ENCODE measurements around the gene DAGLB.
A peak's percentile ranks its signal among the peaks of the same experiment; 100 is the strongest.
"Not testable (repeated sequence)": the region's sequence is repeated elsewhere in the genome, so short reads cannot be mapped to it uniquely, and the experiment has no call there.

DAGLB gene

DNA sequence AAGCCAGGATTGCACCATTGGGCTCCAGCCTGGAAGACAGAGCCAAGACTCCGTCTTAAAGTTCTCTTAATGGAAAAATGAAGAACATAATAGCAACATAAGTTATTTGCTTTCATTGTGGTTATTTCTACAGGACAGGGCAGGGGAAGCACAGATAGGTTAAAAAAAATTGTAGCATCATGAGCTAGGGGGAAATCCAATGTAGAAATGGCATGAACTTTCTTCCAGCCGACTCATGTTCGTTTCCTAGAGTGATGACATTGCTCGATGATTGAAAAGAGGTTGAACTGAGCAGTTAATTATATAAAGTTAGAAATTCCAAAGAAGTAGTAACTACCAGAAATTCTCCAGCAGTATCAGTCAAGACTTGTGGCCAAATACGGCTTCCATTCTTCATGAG, 64.9 kb downstream of the DAGLB start:
- Mint-ChIP-seq H3K4me1 (peaks cover 71% of the 10 kb centered on the region), H3K4me3 (peak overlapping the region; percentile 26), H3K36me3 (peaks cover 12% of the 10 kb centered on the region), H3K9me3 (no peaks in the 10 kb centered on the region), H3K27ac (peak overlapping the region; percentile 77), H3K27me3 (no peaks in the 10 kb centered on the region)

DNA sequence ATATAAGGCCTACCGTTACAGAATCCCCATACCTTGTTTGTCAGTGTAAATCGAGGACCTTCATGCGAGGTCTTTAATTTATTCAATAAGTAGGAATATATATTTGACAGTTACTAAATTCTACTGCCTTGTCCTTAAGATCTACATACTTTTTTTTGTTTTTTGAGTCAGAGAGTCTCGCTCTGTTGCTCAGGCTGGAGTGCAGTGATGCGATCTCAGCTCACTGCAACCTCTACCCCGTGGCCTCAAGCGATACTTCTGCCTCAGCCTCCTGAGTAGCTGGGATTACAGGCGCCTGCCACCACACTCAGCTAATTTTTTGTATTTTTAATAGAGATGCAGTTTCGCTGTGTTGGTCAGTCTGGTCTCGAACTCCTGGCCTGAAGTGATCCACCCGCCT, 65.9 kb downstream of the DAGLB start:
- not testable (repeated sequence) for H3K27me3 Mint-ChIP-seq, H3K9me3 Mint-ChIP-seq
- peaks cover 76% of the 10 kb centered on the region for H3K4me1 Mint-ChIP-seq
- H3K36me3 Mint-ChIP-seq, result peaks cover 10% of the 10 kb centered on the region
- H3K27ac Mint-ChIP-seq, result peak overlapping the region; percentile 55
- H3K4me3 Mint-ChIP-seq, result peak overlapping the region; percentile 26

DNA sequence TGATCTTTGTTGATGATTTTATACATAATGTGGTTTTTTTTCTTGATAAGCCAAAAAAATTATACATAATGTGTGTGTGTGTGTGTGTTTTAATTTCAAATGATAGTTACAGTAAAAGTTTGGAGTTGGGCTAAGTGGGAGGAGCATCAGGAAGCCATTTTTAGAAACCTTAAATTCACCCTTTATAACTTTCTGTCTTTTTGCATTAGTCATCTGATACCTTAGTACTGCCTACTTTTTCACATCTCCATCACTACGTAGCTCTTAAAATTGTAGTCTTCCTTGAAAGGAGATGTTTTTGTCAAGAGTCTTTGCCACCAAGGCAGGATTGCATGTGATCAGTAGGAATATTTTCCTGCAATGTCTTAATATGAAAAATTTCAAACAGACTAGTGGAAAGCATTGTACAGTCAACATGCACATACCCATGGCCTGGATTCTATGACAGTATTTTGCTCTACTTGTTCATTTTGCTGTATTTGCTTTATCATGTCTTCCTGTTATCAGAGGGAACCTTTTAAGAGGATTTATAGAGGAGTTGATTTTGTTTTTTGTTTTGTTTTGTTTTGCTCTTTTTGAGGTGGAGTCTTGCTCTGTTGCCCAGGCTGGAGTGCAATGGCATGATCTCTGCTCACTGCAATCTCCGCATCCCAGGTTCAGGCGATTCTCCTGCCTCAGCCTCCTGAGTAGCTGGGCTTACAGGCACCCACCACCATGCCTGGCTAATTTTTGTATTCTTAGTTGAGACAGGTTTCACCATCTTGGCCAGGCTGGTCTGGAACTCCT, 67.3 kb downstream of the DAGLB start:
- H3K27ac Mint-ChIP-seq, result peak overlapping the region; percentile 60
- H3K9me3 Mint-ChIP-seq, result no peaks in the 10 kb centered on the region
- peaks cover 10% of the 10 kb centered on the region for H3K36me3 Mint-ChIP-seq
- peaks cover 74% of the 10 kb centered on the region for H3K4me1 Mint-ChIP-seq
- H3K27me3 Mint-ChIP-seq, result no peaks in the 10 kb centered on the region
- H3K4me3 Mint-ChIP-seq, result peak overlapping the region; percentile 60

DNA sequence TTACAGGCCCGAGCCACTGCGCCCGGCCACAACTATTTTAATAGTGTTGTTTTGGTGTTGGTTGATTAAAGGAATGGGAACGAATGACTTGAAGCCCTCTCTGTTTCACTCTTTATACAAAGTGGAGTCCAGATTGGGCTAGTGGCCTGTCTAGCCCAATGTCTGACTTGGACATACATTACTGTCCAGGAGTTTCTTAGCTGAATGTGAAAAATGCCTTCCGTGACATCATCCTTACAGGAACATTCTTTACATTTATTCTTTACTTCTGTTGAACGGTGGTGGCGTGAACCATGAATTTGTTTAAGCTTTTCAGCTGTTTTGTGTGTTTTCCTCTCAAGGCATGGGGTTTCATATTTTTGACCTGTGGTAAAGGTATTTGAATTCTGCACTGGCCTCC, 67.9 kb downstream of the DAGLB start:
- Mint-ChIP-seq H3K27me3 (no peaks in the 10 kb centered on the region), H3K4me1 (peaks cover 70% of the 10 kb centered on the region), H3K36me3 (peaks cover 10% of the 10 kb centered on the region), H3K9me3 (no peaks in the 10 kb centered on the region), H3K4me3 (peak overlapping the region; percentile 60), H3K27ac (peak overlapping the region; percentile 60)

DNA sequence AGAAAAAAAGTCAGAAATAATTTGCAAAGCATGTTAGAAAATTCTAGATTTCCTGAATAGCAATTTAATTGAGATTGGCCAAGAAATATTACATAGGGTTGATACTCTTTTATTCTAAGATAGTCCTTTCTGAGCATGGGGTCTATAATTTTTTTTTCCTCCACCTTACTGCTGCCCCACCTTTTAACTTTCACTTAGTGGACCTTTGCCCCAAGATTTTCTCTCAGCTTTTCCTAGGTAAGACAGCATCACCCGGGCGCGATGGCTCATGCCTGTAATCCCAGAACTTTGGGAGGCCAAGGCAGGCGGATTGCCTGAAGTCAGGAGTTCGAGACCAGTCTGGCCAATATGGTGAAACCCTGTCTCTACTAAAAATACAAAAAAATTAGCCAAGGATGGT, 69.2 kb downstream of the DAGLB start:
- H3K4me3 Mint-ChIP-seq, H3K27me3 Mint-ChIP-seq, H3K9me3 Mint-ChIP-seq, H3K27ac Mint-ChIP-seq: not testable (repeated sequence)
- Mint-ChIP-seq H3K4me1 (peaks cover 66% of the 10 kb centered on the region), H3K36me3 (peaks cover 10% of the 10 kb centered on the region)

DNA sequence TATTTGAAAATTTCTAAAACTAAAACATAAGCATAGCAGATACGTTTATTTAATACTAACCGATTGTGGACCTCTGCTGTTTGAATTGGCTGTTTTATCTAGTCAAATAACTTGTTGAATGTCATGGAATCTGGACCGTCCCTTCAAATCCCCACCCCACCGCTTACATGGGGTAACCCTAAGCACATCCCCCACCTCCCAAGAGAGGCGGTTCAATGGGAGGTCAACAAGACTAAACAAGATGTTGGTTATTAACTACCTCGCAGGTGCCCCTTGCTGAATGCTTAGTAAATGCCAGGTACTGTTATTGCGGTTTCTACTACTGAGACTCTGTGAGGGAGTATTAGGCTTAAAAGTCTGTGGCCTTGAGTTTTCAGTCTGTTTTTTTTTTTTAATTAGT, 70.9 kb downstream of the DAGLB start:
- peak overlapping the region; percentile 52 for H3K4me3 Mint-ChIP-seq
- H3K27ac Mint-ChIP-seq, result no peak overlapping the region
- H3K9me3 Mint-ChIP-seq, result no peaks in the 10 kb centered on the region
- H3K36me3 Mint-ChIP-seq, result peaks cover 9% of the 10 kb centered on the region
- peaks cover 49% of the 10 kb centered on the region for H3K4me1 Mint-ChIP-seq
- H3K27me3 Mint-ChIP-seq, result no peaks in the 10 kb centered on the region

DNA sequence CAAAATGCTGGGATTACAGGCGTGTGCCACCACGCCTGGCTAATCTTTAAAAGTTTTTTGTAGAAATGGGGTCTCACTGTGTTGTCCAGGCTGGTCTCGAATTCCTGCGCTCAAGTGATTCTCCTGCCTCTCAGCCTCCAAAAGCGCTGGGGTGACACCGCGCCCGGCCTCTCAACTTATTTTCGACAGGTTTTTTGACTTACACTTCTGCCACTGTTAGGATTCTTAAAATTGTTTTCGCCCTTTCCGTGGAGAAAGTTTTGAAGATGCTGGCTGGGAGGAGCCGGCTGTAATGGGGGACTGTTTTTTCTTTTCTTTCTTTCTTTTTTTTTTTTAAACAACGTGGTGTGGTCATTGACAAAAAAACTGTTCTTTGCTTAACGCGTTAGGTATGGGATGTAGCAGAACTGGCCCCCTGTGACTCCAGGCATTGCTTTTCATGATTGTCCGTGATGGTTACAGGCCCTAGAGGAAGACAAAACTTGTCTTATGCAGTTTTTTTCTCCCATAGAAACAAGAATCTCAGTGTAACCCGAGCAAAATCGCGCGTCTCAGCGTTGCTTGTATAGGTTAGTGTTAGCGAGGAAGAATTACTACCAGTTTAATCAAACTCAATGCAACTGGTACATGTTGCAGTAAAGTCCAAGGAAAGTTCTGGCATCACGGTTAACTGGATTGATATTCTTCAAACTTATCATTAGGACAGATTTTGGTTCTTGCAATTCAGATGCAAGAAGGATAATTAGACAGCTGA, 72.2 kb downstream of the DAGLB start:
- H3K4me3 Mint-ChIP-seq, result peak overlapping the region; percentile 89

DNA sequence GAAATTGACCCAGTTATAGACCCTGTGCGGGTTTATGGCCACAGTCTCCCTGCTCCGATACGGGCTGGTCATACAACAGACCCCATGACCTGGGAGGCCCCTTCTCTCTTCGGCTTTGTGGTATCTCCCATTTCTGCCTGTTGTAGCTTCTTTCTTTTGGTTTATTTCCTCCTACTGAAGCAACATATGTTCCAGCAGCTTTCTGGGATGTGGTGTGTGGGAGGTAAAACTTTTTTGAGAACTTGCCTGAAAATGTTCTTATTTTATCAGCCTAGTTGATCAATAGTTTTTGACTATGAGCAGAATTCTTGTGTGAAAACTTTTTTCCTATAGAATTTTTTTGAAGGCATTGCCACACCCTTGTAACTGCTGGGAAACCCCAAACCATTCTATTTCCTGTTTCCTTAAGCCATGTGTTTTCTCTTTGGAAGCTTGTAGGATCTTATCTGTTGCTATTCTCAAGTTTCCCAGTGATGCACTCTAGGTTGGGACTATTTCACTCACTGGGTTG, 80.0 kb downstream of the DAGLB start:
- Mint-ChIP-seq H3K27ac (no peak overlapping the region), H3K36me3 (no peaks in the 10 kb centered on the region), H3K9me3 (no peaks in the 10 kb centered on the region), H3K27me3 (no peaks in the 10 kb centered on the region), H3K4me1 (no peaks in the 10 kb centered on the region), H3K4me3 (no peak overlapping the region)

More for the DNA sequence above, 72.2 kb downstream of the DAGLB start:
- Mint-ChIP-seq H3K4me1 (peaks cover 36% of the 10 kb centered on the region), H3K36me3 (peaks cover 6% of the 10 kb centered on the region), H3K27me3 (no peaks in the 10 kb centered on the region), H3K27ac (peak overlapping the region; percentile 85), H3K9me3 (no peaks in the 10 kb centered on the region)

DNA sequence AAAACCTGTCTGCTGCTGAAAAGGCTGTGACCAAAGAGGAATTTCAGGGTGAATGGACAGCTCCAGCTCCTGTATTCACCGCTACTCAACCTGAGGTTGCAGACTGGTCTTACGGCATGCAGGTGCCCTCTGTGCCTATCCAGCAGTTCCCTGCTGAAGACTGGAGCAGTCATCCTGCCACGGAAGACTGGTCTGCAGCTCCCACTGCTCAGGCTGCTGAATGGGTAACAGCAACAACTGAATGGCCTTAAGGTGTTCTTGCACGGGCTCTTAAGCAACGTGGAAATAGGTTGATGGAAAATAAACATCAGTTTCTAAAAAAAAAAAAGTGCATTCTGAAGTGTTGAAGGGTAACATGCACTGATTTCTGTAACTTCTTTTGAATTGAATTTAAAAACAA, 82.3 kb downstream of the DAGLB start:
- Mint-ChIP-seq H3K4me1 (no peaks in the 10 kb centered on the region), H3K27ac (no peak overlapping the region), H3K27me3 (no peaks in the 10 kb centered on the region), H3K9me3 (no peaks in the 10 kb centered on the region), H3K4me3 (no peak overlapping the region), H3K36me3 (no peaks in the 10 kb centered on the region)

DNA sequence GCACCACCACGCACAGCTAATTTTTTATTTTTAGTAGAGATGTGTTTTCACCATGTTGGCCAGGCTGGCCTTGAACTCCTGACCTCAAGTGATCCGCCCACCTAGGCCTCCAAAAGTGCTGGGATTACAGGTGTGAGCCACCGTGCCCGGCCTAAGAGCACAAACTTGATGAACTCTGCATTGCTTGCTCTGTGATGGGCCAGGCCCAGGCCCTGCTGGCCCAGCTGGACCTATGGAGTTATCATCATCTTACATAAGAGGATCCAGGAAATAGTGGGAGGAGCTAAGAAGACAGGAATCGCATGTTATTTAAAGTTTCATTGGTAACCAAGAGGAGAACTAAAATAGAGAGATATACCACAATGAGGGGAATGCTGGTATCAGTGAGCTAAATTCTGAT, 86.9 kb downstream of the DAGLB start:
- H3K36me3 Mint-ChIP-seq, result no peaks in the 10 kb centered on the region
- no peaks in the 10 kb centered on the region for H3K4me1 Mint-ChIP-seq
- H3K4me3 Mint-ChIP-seq, result no peak overlapping the region
- no peaks in the 10 kb centered on the region for H3K9me3 Mint-ChIP-seq
- no peaks in the 10 kb centered on the region for H3K27me3 Mint-ChIP-seq
- H3K27ac Mint-ChIP-seq, result peak overlapping the region; percentile 3

DNA sequence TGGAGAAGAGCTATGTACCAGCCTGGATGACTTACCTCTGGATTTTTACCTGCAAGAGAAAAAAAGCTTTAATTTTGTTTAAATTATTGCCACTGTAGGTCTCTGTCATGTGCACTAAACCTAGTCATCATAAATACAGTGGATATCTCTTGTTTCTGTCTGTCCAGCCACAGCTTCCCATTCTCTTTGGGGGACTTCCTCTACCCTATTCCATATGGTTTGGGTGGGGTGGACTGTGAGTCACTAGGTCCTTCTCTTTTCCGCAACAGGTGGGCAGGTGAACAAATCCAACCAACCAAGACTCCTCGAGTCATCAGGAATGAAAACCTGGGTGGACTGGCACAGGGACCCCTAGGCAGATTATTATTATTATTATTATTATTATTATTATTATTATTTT, 88.0 kb downstream of the DAGLB start:
- no peak overlapping the region for H3K27ac Mint-ChIP-seq
- H3K36me3 Mint-ChIP-seq, result no peaks in the 10 kb centered on the region
- H3K4me1 Mint-ChIP-seq, result no peaks in the 10 kb centered on the region
- H3K9me3 Mint-ChIP-seq, result no peaks in the 10 kb centered on the region
- H3K27me3 Mint-ChIP-seq, result no peaks in the 10 kb centered on the region
- no peak overlapping the region for H3K4me3 Mint-ChIP-seq
